Nephron (organoid): ENCODE results near the gene ARL2.

Experiments used
- H3K27ac Mint-ChIP-seq, 3 experiments: 2 replicates each; pipeline ENCODE4 v1.8.0; 2020; ENCODE audit warnings: mixed read lengths in 3 of 3, mild to moderate bottlenecking in 2 of 3, moderate library complexity in 1 of 3
- H3K27me3 Mint-ChIP-seq: 2 replicates; pipeline ENCODE4 v1.8.0; 2021; ENCODE audit warnings: low read depth, mild to moderate bottlenecking, moderate library complexity, mixed read lengths
- H3K36me3 Mint-ChIP-seq: 2 replicates; pipeline ENCODE4 v1.8.0; 2020; ENCODE audit warnings: low read depth, mixed read lengths
- H3K4me1 Mint-ChIP-seq: 2 replicates; pipeline ENCODE4 v1.8.0; 2020; ENCODE audit warnings: mixed read lengths
- H3K4me3 Mint-ChIP-seq, 3 experiments: 2 replicates each; pipeline ENCODE4 v1.8.0; 2020; ENCODE audit warnings: mild to moderate bottlenecking in 3 of 3, mixed read lengths in 3 of 3, moderate library complexity in 2 of 3
- H3K9me3 Mint-ChIP-seq: 2 replicates; pipeline ENCODE4 v1.8.0; 2020; ENCODE audit warnings: mixed read lengths
- TF ChIP-seq, protein P1 (sequence below), 3 experiments: fragments of 200-600 bp; sonication (generic); IDR thresholded peaks; one replicate each; pipeline ENCODE4 v1.5.0; 2021; ENCODE audit warnings: antibody characterized with exemption in 3 of 3; ENCODE audit not compliant: unreplicated experiment in 3 of 3

ARL2 gene

DNA sequence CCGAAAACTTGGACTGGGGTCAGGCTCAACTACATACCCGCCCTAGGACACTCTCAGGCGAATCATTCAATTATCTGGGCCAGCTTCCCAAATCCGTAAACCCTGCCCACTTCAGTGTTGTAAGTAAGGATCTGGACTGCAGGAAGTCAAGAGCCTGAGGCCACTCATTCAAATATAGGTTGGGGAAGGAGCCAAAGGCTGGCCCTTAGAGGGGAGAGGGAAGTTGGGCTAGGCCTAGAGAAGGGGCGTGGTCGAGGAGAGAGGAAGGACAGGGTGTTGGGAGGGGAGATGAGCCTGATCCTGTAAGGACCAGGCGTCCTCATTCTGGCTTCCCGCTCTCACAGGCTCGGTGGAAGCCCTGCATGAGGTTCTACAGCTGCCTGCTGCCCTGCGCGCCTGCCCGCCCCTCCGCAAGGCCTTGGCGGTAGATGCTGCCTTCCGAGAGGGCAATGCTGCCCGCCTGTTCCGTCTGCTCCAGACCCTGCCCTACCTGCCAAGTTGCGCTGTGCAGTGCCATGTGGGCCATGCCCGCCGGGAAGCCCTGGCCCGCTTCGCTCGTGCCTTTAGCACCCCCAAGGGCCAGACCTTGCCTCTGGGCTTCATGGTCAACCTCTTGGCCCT, 30.0 kb downstream of the ARL2 start:
- H3K9me3 Mint-ChIP-seq = no peaks in the 10 kb centered on the region

DNA sequence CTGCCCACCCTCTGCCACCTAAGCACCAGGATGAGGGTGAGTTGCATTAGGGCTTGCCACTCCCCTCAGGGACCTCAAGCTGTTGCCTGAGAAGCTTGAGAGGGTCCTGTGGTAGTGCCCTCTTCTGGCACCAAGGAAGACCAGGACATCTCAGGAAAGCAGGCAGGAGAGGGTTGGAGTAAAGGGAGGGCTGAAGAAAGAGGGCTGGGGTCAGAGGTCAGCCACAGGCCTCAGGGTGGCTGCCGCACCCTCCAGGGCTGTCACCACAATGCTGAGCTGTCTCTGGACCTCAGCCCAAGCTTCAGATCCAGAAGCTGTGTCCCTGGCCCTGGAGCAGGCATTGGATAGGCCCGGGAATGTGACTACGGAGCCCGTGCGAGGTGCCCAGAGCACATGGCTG, 31.1 kb downstream of the ARL2 start:
- no peak overlapping the region for H3K27ac Mint-ChIP-seq
- H3K9me3 Mint-ChIP-seq = no peaks in the 10 kb centered on the region
- H3K27me3 Mint-ChIP-seq = peaks cover 3% of the 10 kb centered on the region
- H3K36me3 Mint-ChIP-seq = peaks cover 6% of the 10 kb centered on the region
- H3K4me1 Mint-ChIP-seq = peaks cover 13% of the 10 kb centered on the region
- TF ChIP-seq, protein P1, sequence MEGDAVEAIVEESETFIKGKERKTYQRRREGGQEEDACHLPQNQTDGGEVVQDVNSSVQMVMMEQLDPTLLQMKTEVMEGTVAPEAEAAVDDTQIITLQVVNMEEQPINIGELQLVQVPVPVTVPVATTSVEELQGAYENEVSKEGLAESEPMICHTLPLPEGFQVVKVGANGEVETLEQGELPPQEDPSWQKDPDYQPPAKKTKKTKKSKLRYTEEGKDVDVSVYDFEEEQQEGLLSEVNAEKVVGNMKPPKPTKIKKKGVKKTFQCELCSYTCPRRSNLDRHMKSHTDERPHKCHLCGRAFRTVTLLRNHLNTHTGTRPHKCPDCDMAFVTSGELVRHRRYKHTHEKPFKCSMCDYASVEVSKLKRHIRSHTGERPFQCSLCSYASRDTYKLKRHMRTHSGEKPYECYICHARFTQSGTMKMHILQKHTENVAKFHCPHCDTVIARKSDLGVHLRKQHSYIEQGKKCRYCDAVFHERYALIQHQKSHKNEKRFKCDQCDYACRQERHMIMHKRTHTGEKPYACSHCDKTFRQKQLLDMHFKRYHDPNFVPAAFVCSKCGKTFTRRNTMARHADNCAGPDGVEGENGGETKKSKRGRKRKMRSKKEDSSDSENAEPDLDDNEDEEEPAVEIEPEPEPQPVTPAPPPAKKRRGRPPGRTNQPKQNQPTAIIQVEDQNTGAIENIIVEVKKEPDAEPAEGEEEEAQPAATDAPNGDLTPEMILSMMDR (IDR thresholded peaks at IDR 0.05; ENCODE audit: unreplicated experiment in 3 of 3) = no peak
- H3K4me3 Mint-ChIP-seq = no peak overlapping the region

More for the DNA sequence above, 30.0 kb downstream of the ARL2 start:
- TF ChIP-seq, protein P1 (IDR thresholded peaks at IDR 0.05; ENCODE audit: unreplicated experiment in 3 of 3) = no peak
- peaks cover 13% of the 10 kb centered on the region for H3K4me1 Mint-ChIP-seq
- H3K36me3 Mint-ChIP-seq = peaks cover 6% of the 10 kb centered on the region
- no peak overlapping the region for H3K27ac Mint-ChIP-seq
- H3K27me3 Mint-ChIP-seq = peaks cover 3% of the 10 kb centered on the region
- H3K4me3 Mint-ChIP-seq = peak overlapping the region in 2 of 3 experiments; percentile 31 to 44

DNA sequence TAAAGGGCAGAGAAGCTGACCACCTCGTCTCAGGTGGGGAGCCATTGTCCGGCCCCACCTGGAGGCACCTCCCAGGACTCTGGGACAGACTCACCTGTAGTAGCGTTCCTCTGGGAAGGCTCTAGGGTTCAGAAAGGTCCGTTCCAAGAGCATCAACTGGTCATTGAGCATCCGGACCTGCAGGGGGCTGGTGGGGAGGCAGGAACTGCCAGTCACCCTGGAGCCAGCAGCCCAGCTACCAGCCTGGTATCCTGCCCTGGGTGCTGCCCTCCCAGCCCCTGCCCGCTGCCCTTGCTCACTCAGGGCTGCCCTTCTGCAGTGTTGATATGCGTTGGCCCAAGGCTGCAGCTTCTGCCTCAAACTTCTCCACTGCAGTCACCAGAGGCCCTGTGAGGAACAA, 31.8 kb downstream of the ARL2 start:
- Mint-ChIP-seq H3K27ac (no peak overlapping the region), H3K36me3 (peaks cover 6% of the 10 kb centered on the region), H3K4me1 (peaks cover 10% of the 10 kb centered on the region), H3K27me3 (peaks cover 2% of the 10 kb centered on the region), H3K9me3 (no peaks in the 10 kb centered on the region), H3K4me3 (no peak overlapping the region)
- TF ChIP-seq, protein P1 (IDR thresholded peaks at IDR 0.05; ENCODE audit: unreplicated experiment in 3 of 3) = no peak

DNA sequence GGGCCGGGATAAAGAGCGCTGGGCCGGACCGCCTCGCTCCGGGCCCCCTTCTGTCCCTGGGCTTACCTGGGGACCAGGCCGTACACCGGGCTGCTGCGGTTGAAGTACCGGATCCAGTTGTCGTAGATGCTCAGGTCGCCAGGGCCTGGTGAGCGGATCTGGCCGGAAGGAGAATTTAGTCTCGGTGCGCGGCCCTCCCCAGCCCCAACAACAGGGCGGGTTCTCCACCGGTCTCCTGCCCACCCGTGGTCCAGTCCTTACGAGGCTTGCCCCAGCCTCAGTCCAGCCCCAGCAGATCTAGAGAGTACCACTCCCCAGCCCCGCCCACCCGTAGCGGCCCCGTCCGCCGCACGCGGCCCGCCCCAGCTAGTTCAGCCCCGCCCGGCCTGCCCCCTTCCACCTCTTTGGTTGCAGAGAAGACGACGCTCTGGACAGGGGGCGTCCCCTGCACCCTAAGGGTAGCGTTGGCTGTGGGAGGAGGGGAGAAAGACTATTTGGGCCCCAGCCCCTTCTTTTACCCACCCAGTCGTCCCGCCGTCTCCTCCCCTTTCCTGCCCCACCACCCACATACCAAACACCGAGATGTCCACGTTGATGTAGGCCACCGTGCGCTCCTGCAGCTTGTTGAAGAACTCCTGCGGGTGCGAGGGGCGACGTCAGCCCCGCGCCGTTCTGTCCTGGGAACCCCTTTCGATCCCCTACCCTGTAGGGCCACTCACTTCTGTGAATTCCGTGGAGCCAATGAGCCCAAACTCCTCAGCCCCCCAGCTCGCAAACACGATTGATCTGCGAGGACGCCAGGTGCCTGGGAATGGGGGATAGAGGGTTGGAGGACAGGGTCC, 33.8 kb downstream of the ARL2 start:
- Mint-ChIP-seq H3K4me3 (no peak overlapping the region), H3K27ac (no peak overlapping the region), H3K27me3 (no peaks in the 10 kb centered on the region), H3K36me3 (peaks cover 6% of the 10 kb centered on the region), H3K9me3 (no peaks in the 10 kb centered on the region), H3K4me1 (peaks cover 2% of the 10 kb centered on the region)
- TF ChIP-seq, protein P1 (IDR thresholded peaks at IDR 0.05; ENCODE audit: unreplicated experiment in 3 of 3) = no peak

DNA sequence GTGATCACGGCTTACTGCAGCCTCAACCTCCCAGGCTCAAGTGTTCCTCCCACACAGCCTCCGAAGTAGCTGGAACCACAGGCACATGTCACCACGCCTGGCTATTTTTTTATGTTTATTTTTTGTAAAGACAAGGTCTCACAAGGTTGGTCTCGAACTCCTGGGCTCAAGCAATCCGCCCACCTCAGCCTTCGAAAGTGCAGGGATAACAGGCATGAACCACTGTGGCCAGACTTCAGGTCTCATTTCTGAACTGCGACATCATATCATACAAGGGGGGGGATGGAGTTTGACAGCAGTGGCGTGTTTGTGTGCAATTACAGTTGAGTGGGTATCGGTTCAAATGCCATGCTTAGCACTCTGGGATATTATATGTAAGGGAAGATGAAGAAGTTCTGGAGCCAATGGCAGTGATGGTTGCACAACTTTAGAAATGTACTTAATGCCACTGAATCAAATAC, 37.5 kb downstream of the ARL2 start:
- no peak overlapping the region for H3K27ac Mint-ChIP-seq
- peaks cover 3% of the 10 kb centered on the region for H3K27me3 Mint-ChIP-seq
- H3K4me1 Mint-ChIP-seq = no peaks in the 10 kb centered on the region
- no peaks in the 10 kb centered on the region for H3K36me3 Mint-ChIP-seq
- H3K9me3 Mint-ChIP-seq = no peaks in the 10 kb centered on the region
- TF ChIP-seq, protein P1 (IDR thresholded peaks at IDR 0.05; ENCODE audit: unreplicated experiment in 3 of 3) = no peak
- no peak overlapping the region for H3K4me3 Mint-ChIP-seq
